SK-N-SH (cell line): ENCODE results near the gene COPS7A. TPM values are rescaled to one million over a fixed set of nuclear protein-coding genes. Genes with fewer than 3 reads are reported as not detected.

Source experiments
- CTCF ChIA-PET: fragments of 300-600, 350-600 bp; formaldehyde crosslinking; extraction: SDS; loops from one replicate; lab custom pipeline; 2021; lab: Yijun Ruan, JAX
- POLR2A ChIA-PET: fragments of 350-600 bp; sonication (Branson Sonifier 250); formaldehyde crosslinking; extraction: SDS; loops from one replicate; lab custom pipeline; 2020; ENCODE audit warnings: antibody characterized with exemption, inconsistent platforms; lab: Yijun Ruan, JAX
- DNase-seq: peaks from one replicate; pipeline ENCODE4 v3.0.0; 2012
- H2AFZ ChIP-seq: fragments of 200-600 bp; sonication (generic); 2 replicates; pipeline ENCODE4 v1.8.1; 2016; ENCODE audit warnings: antibody characterized with exemption, mild to moderate bottlenecking, low read depth
- H3F3A ChIP-seq: fragments of 200-600 bp; sonication (generic); replicated peaks from 2 replicates; pipeline ENCODE3; 2016; ENCODE audit warnings: antibody characterized with exemption, mild to moderate bottlenecking; ENCODE audit not compliant: insufficient read depth
- H3K27ac ChIP-seq, 2 experiments: fragments of 200-500 bp in 1 of 2; fragments of 200-600 bp in 1 of 2; sonication (Bioruptor generic) in 1 of 2; sonication (generic), shearing (Covaris generic) in 1 of 2; 2 replicates each; pipeline versions ENCODE4 v1.5.1 to v1.6.1; 2014 to 2016; ENCODE audit warnings: low read depth in 2 of 2, inconsistent platforms in 1 of 2, low read length in 1 of 2, mild to moderate bottlenecking in 1 of 2, mixed read lengths in 1 of 2
- H3K27me3 ChIP-seq: fragments of 200-600 bp; sonication (generic), shearing (Covaris generic); 2 replicates; pipeline ENCODE4 v1.6.1; 2016; ENCODE audit warnings: mixed run types; ENCODE audit not compliant: insufficient read depth
- H3K36me3 ChIP-seq, 2 experiments: fragments of 200-500 bp in 1 of 2; fragments of 200-600 bp in 1 of 2; sonication (Bioruptor generic) in 1 of 2; sonication (generic) in 1 of 2; replicated peaks in 1 of 2; 2 replicates each; pipeline versions ENCODE3 to v1.5.1; 2014 to 2016; ENCODE audit warnings: low read length in 1 of 2, mild to moderate bottlenecking in 1 of 2; ENCODE audit not compliant: insufficient read depth in 2 of 2, control insufficient read depth in 1 of 2
- H3K4me1 ChIP-seq, 2 experiments: fragments of 200-500 bp in 1 of 2; fragments of 200-600 bp in 1 of 2; sonication (Bioruptor generic) in 1 of 2; sonication (generic), shearing (Covaris generic) in 1 of 2; 2 replicates each; pipeline versions ENCODE4 v1.5.1 to v1.6.1; 2014 to 2016; ENCODE audit warnings: low read depth in 1 of 2, low read length in 1 of 2, mixed run types in 1 of 2; ENCODE audit not compliant: insufficient read depth in 2 of 2, control insufficient read depth in 1 of 2
- H3K4me2 ChIP-seq: fragments of 200-600 bp; sonication (generic), shearing (Covaris generic); 2 replicates; pipeline ENCODE4 v1.6.1; 2017; ENCODE audit warnings: mixed run types
- H3K4me3 ChIP-seq, 2 experiments: fragments of 200-500 bp in 1 of 2; fragments of 200-600 bp in 1 of 2; sonication (Bioruptor generic) in 1 of 2; sonication (generic), shearing (Covaris generic) in 1 of 2; 2 replicates each; pipeline versions ENCODE4 v1.5.1 to v1.8.1; 2014 to 2016; ENCODE audit warnings: low read depth in 2 of 2, inconsistent platforms in 1 of 2, low read length in 1 of 2, mild to moderate bottlenecking in 1 of 2, mixed read lengths in 1 of 2, moderate library complexity in 1 of 2
- H3K79me2 ChIP-seq: fragments of 200-600 bp; sonication (generic); 2 replicates; pipeline ENCODE4 v1.8.1; 2017; ENCODE audit warnings: mild to moderate bottlenecking; ENCODE audit not compliant: insufficient read depth
- H3K9ac ChIP-seq: fragments of 200-600 bp; sonication (generic); 2 replicates; pipeline ENCODE4 v1.6.1; 2017; ENCODE audit warnings: mixed run types
- H3K9me2 ChIP-seq: fragments of 200-600 bp; sonication (generic); 2 replicates; pipeline ENCODE4 v1.6.1; 2017; ENCODE audit warnings: mixed run types
- H3K9me3 ChIP-seq: fragments of 200-600 bp; sonication (generic); 2 replicates; pipeline ENCODE4 v1.6.1; 2017; ENCODE audit warnings: mixed run types, mild to moderate bottlenecking, moderate library complexity
- H4K20me1 ChIP-seq: fragments of 200-600 bp; sonication (generic); 2 replicates; pipeline ENCODE4 v1.6.1; 2017; ENCODE audit warnings: mild to moderate bottlenecking, mixed run types; ENCODE audit not compliant: insufficient read depth
- CHD2 ChIP-seq: fragments of 150-350 bp; IDR thresholded peaks from 2 replicates; pipeline ENCODE4 v1.6.1; 2018; ENCODE audit warnings: low read length; ENCODE audit not compliant: partially characterized antibody
- EP300 ChIP-seq, 2 experiments: IDR thresholded peaks; 2 replicates each; pipeline versions ENCODE4 v1.4.0 to v1.6.1; 2012; ENCODE audit warnings: borderline replicate concordance in 1 of 2, low read depth in 1 of 2, low read length in 1 of 2
- EZH2phosphoT487 ChIP-seq: fragments of 200-600 bp; sonication (generic); IDR thresholded peaks from 2 replicates; pipeline ENCODE4 v1.6.1; 2017; ENCODE audit warnings: low read depth, mixed run types, mild to moderate bottlenecking, antibody characterized with exemption, moderate library complexity, borderline replicate concordance
- FOXJ3 ChIP-seq: sonication (generic); formaldehyde crosslinking; IDR thresholded peaks from 2 replicates; pipeline ENCODE4 v1.5.1; 2020; ENCODE audit warnings: mild to moderate bottlenecking, missing genetic modification reagents
- FOXM1 ChIP-seq: IDR thresholded peaks from 2 replicates; pipeline ENCODE4 v1.4.0; 2012; ENCODE audit warnings: low read depth, mild to moderate bottlenecking
- GABPA ChIP-seq: IDR thresholded peaks from 2 replicates; pipeline ENCODE4 v1.4.0; 2012; ENCODE audit warnings: low read depth, mild to moderate bottlenecking
- GATA2 ChIP-seq: sonication (generic); formaldehyde crosslinking; IDR thresholded peaks from 2 replicates; pipeline ENCODE4 v1.5.0; 2020; ENCODE audit warnings: mild to moderate bottlenecking, missing genetic modification reagents
- JUND ChIP-seq: IDR thresholded peaks from 2 replicates; pipeline ENCODE4 v1.4.0; 2012
- MEF2A ChIP-seq: IDR thresholded peaks from 2 replicates; pipeline ENCODE4 v1.4.0; 2012; ENCODE audit warnings: low read depth, borderline replicate concordance
- NFIC ChIP-seq: IDR thresholded peaks from 2 replicates; pipeline ENCODE4 v1.4.0; 2012; ENCODE audit warnings: borderline replicate concordance
- POLR2AphosphoS5 ChIP-seq: IDR thresholded peaks from 2 replicates; pipeline ENCODE4 v1.6.1; 2012; ENCODE audit warnings: low read depth, low read length
- RXRA ChIP-seq: IDR thresholded peaks from 2 replicates; pipeline ENCODE4 v1.4.0; 2012; ENCODE audit warnings: low read depth, mild to moderate bottlenecking, borderline replicate concordance
- SMC3 ChIP-seq: IDR thresholded peaks from 2 replicates; pipeline ENCODE4 v1.6.1; 2012; ENCODE audit warnings: low read depth, low read length, improper control_type of control experiment
- TAF1 ChIP-seq: IDR thresholded peaks from 2 replicates; pipeline ENCODE4 v1.6.1; 2012; ENCODE audit warnings: low read depth, mild to moderate bottlenecking, low read length, moderate library complexity, borderline replicate concordance
- TCF12 ChIP-seq: IDR thresholded peaks from 2 replicates; pipeline ENCODE4 v1.4.0; 2012
- TEAD4 ChIP-seq: IDR thresholded peaks from 2 replicates; pipeline ENCODE4 v1.4.0; 2012; ENCODE audit warnings: mild to moderate bottlenecking, borderline replicate concordance; ENCODE audit not compliant: insufficient read depth
- YY1 ChIP-seq: IDR thresholded peaks from 2 replicates; pipeline ENCODE4 v1.4.0; 2012; ENCODE audit warnings: low read depth, mild to moderate bottlenecking
- WGBS: methylation state at CpG from one replicate; pipeline ENCODE4 v1.1.6; 2017; ENCODE audit warnings: low lambda C conversion rate; 5-methylcytosine and 5-hydroxymethylcytosine counted together
- polyA plus RNA-seq, 3 experiments: library from polyadenylated mRNA; depleted of rRNA; stranded (reverse); fragments of >200 nt; gene quantifications; 2 replicates each; pipeline ENCODE4 v1.2.3, GENCODE V29; 2012
- TF ChIP-seq, protein P1 (sequence below): IDR thresholded peaks from 2 replicates; pipeline ENCODE4 v1.4.0; 2012; ENCODE audit warnings: low read depth, borderline replicate concordance
- TF ChIP-seq, protein P2 (sequence below): IDR thresholded peaks from 2 replicates; pipeline ENCODE4 v1.4.0; 2012; ENCODE audit warnings: low read depth
- TF ChIP-seq, protein P3 (sequence below): IDR thresholded peaks from 2 replicates; pipeline ENCODE4; 2012
- TF ChIP-seq, protein P4 (sequence below): fragments of 150-350 bp; IDR thresholded peaks from 2 replicates; pipeline ENCODE4 v1.6.1; 2016; ENCODE audit warnings: mild to moderate bottlenecking, low read depth, low read length
- TF ChIP-seq, protein P5 (sequence below): fragments of 150-350 bp; IDR thresholded peaks from 2 replicates; pipeline ENCODE4 v1.6.1; 2017; ENCODE audit warnings: antibody characterized with exemption, low read length, low read depth, borderline replicate concordance
- TF ChIP-seq, protein P6 (sequence below): IDR thresholded peaks from 2 replicates; pipeline ENCODE4 v1.4.0; 2012; ENCODE audit warnings: low read depth, borderline replicate concordance

Gene COPS7A
- polyA plus RNA-seq, 1 of the 3 experiments (the other 2 are of a cell fraction), result 191 TPM

DNA sequence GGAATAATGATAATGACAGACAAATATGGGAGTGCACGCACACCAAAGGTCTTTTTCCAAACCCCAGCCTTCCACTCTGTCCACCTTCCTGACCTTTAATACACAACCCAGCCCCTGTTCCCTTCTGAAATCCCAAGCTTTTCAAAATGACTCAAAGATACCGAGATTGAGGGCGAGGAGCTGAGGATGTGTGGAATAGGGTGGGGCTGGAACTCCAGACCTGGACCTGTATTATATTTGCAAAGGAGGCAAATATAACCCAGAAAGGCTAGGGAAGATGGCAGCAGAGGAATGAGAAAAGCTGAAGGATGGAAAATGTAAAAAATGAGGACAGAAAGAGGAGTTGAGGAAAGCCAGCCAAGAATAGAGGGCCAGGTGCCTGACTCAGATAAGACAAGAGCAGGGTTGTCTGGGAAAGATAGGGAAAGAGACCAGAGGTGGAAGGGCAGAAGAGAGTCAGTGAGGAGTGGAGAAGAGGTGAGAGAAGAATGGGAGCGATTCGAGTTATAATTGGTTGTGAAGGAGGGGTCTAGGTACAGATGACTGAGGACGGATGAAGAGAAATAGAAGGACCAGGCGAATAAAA lies 41.3 kb downstream of the COPS7A start (continued):
- TF ChIP-seq, protein P1, sequence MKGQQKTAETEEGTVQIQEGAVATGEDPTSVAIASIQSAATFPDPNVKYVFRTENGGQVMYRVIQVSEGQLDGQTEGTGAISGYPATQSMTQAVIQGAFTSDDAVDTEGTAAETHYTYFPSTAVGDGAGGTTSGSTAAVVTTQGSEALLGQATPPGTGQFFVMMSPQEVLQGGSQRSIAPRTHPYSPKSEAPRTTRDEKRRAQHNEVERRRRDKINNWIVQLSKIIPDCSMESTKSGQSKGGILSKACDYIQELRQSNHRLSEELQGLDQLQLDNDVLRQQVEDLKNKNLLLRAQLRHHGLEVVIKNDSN, result no peak
- TF ChIP-seq RXRA (no peak), POLR2AphosphoS5 (no peak), SMC3 (no peak), TEAD4 (no peak), EP300 (IDR thresholded peaks at IDR 0.05; ENCODE audit: borderline replicate concordance in 1 of 2, low read depth in 1 of 2, low read length in 1 of 2) (no peak), FOXJ3 (CRISPR knock-in tag) (no peak), NFIC (no peak), GATA2 (no peak)
- TF ChIP-seq, protein P2, sequence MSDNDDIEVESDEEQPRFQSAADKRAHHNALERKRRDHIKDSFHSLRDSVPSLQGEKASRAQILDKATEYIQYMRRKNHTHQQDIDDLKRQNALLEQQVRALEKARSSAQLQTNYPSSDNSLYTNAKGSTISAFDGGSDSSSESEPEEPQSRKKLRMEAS, result no peak
- TF ChIP-seq, all 33 proteins: peak for 0

DNA sequence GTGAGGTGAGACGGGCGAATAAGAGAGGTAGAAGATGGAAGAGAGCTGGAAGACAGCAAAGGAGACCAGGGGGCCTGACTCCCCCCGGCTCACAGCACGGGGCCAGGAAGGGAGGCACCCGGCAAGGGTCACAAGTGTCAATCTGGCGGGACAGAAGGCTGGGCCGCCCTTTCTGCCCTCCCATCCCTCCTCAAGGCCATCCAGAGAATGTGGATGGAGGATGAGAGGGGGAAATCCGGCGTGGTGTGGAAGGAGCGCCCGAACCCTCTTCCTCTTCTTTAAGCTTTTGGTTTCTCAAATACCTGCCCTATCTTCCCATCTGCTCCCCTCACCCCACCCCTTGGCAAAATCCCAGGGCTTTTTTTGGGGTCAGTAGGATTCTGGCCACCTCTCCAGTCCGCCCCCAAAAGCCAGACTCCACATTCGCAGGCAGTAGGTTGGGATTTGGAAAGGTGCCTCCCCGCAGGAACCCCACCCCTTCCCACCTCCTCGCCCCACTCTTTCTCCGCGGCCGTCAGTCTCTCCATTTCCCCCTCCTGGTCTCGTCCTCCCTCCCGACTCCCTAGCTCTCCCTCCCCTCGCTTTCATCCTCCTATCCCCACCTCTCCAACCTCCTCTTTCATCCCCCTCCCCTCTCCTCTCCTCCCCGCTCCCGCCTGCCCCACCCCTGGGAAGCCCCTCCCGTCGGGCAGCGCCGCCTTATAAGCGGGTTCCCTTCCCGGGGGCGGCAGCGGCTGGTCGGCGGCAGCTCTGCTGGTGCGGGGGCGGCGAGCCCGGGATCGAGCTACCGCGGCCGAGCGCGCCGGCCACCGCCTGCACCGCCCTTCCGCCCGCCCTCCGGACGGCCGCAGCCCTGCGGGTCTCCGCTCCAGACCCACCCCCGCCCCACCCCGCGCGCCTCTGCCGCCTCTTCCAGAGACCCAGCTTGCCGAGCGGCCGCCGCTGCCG lies 42.1 kb downstream of the COPS7A start, which contains the start of gene PTMS:
Gene PTMS (plus strand): TSS at position 730 of the 948 bp plus-strand sequence. CDS start 343 bp downstream, outside the sequence.
- peaks cover 6 to 10% of the 10 kb centered on the region in 2 experiments for H3K36me3 ChIP-seq
- peak within 1 kb of the TSS; percentile 96 for H3K4me2 ChIP-seq
- peak within 1 kb of the TSS; percentile 82 to 93 for H3K4me3 ChIP-seq
- no peaks in the 10 kb centered on the region for H3K27me3 ChIP-seq
- CTCF ChIA-PET, result interaction anchor here (0.8 to 15.2 kb wide), 25 partner anchors 12 to 215 kb away, joined by 3 to 343 read pairs (median 4); partner anchors contain the start of genes CD4, COPS7A, GPR162 and MLF2
- peak within 1 kb of the TSS; percentile 87 to 95 for H3K27ac ChIP-seq
- H3K79me2 ChIP-seq, result peaks cover 40% of the 10 kb centered on the region
- 13% methylated on average over 30 of the region's 63 CpGs for WGBS
- DNase-seq, result peak; percentile 91
- H4K20me1 ChIP-seq, result peaks cover 38% of the 10 kb centered on the region
- peaks cover 15% of the 10 kb centered on the region for H3F3A ChIP-seq
- peaks cover 22 to 46% of the 10 kb centered on the region in 2 experiments for H3K4me1 ChIP-seq
- H3K9me3 ChIP-seq, result no peaks in the 10 kb centered on the region
- H2AFZ ChIP-seq, result 0 out of 2 replicates have a peak within 1 kb of the TSS, but pooled peaks have one; percentile 38
- POLR2A ChIA-PET, result interaction anchor here (0.6 to 4.8 kb wide), 19 partner anchors 11 to 160 kb away, joined by 3 to 89 read pairs (median 4); partner anchors contain the start of genes CDCA3, COPS7A, GPR162 and MLF2
- no peaks in the 10 kb centered on the region for H3K9me2 ChIP-seq
- peak within 1 kb of the TSS; percentile 90 for H3K9ac ChIP-seq
- TF ChIP-seq FOXM1, result no peak
- TF ChIP-seq, protein P3, sequence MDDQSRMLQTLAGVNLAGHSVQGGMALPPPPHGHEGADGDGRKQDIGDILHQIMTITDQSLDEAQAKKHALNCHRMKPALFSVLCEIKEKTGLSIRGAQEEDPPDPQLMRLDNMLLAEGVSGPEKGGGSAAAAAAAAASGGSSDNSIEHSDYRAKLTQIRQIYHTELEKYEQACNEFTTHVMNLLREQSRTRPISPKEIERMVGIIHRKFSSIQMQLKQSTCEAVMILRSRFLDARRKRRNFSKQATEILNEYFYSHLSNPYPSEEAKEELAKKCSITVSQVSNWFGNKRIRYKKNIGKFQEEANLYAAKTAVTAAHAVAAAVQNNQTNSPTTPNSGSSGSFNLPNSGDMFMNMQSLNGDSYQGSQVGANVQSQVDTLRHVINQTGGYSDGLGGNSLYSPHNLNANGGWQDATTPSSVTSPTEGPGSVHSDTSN, result peak; percentile 40
- TF ChIP-seq EZH2phosphoT487, result no peak
- no peak for TF ChIP-seq RXRA
- TF ChIP-seq TCF12, result no peak
- TF ChIP-seq YY1, result 0 out of 2 replicates have a peak, but pooled peaks have one; percentile 39
- TF ChIP-seq GABPA, result 0 out of 2 replicates have a peak, but pooled peaks have one; percentile 15
- TF ChIP-seq JUND, result no peak
- TF ChIP-seq MEF2A, result no peak
- no peak for TF ChIP-seq FOXJ3 (CRISPR knock-in tag)
- TF ChIP-seq, protein P4, sequence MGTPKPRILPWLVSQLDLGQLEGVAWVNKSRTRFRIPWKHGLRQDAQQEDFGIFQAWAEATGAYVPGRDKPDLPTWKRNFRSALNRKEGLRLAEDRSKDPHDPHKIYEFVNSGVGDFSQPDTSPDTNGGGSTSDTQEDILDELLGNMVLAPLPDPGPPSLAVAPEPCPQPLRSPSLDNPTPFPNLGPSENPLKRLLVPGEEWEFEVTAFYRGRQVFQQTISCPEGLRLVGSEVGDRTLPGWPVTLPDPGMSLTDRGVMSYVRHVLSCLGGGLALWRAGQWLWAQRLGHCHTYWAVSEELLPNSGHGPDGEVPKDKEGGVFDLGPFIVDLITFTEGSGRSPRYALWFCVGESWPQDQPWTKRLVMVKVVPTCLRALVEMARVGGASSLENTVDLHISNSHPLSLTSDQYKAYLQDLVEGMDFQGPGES, result no peak
- no peak for TF ChIP-seq CHD2
- TF ChIP-seq, protein P5, sequence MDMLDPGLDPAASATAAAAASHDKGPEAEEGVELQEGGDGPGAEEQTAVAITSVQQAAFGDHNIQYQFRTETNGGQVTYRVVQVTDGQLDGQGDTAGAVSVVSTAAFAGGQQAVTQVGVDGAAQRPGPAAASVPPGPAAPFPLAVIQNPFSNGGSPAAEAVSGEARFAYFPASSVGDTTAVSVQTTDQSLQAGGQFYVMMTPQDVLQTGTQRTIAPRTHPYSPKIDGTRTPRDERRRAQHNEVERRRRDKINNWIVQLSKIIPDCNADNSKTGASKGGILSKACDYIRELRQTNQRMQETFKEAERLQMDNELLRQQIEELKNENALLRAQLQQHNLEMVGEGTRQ, result no peak
- TF ChIP-seq, protein P6, sequence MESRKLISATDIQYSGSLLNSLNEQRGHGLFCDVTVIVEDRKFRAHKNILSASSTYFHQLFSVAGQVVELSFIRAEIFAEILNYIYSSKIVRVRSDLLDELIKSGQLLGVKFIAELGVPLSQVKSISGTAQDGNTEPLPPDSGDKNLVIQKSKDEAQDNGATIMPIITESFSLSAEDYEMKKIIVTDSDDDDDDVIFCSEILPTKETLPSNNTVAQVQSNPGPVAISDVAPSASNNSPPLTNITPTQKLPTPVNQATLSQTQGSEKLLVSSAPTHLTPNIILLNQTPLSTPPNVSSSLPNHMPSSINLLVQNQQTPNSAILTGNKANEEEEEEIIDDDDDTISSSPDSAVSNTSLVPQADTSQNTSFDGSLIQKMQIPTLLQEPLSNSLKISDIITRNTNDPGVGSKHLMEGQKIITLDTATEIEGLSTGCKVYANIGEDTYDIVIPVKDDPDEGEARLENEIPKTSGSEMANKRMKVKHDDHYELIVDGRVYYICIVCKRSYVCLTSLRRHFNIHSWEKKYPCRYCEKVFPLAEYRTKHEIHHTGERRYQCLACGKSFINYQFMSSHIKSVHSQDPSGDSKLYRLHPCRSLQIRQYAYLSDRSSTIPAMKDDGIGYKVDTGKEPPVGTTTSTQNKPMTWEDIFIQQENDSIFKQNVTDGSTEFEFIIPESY, result no peak
- TF ChIP-seq EP300 (IDR thresholded peaks at IDR 0.05; ENCODE audit: borderline replicate concordance in 1 of 2, low read depth in 1 of 2, low read length in 1 of 2), result peak in 1 of 2 experiments; percentile 47; a peak in 1 of 4 replicates
- peak; percentile 91 for TF ChIP-seq TAF1
